Cardiac fibroblast (primary cell): Measurements from ENCODE around the gene XRRA1.

Experiments
- DNase-seq, 2 donors: peaks; one replicate each; pipeline versions ENCODE4 v3.0.0 to v3.0.0-alpha.2; 2010; ENCODE audit warnings: low read depth in 2 of 2
- H3K4me3 ChIP-seq, 2 donors: replicated peaks in 1 of 2; 1 replicate in 1 of 2; 2 replicates in 1 of 2; pipeline ENCODE4 v1.5.1; 2011; ENCODE audit warnings: low read depth in 2 of 2, low read length in 2 of 2, mild to moderate bottlenecking in 2 of 2, moderate library complexity in 1 of 2
- TF ChIP-seq, protein P1 (sequence below): IDR thresholded peaks from one replicate; pipeline ENCODE4 v1.5.1; 2011; ENCODE audit warnings: low read depth, mild to moderate bottlenecking, low read length, inconsistent platforms

Gene XRRA1

DNA sequence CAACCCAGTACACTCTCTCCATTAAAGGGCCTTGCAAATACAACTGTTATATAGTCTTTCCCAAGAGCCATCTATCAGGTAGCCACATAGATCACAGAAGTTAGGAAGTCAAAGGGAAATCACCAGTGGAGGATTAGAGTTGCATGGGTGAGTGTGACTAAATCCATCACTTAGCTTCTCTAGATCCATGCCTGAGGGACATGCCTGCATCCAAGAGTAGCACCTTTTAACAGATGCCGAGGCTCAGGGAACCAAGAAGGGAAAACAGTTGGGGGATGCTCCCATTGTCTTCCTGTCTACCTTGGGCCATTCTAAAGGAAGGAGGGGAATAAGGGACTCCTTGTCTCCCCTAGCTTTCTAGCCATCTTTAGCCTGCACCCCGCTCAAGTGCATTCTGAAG, 77.9 kb downstream of the XRRA1 start:
- TF ChIP-seq, protein P1, sequence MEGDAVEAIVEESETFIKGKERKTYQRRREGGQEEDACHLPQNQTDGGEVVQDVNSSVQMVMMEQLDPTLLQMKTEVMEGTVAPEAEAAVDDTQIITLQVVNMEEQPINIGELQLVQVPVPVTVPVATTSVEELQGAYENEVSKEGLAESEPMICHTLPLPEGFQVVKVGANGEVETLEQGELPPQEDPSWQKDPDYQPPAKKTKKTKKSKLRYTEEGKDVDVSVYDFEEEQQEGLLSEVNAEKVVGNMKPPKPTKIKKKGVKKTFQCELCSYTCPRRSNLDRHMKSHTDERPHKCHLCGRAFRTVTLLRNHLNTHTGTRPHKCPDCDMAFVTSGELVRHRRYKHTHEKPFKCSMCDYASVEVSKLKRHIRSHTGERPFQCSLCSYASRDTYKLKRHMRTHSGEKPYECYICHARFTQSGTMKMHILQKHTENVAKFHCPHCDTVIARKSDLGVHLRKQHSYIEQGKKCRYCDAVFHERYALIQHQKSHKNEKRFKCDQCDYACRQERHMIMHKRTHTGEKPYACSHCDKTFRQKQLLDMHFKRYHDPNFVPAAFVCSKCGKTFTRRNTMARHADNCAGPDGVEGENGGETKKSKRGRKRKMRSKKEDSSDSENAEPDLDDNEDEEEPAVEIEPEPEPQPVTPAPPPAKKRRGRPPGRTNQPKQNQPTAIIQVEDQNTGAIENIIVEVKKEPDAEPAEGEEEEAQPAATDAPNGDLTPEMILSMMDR = no peak
- DNase-seq = no peak
- H3K4me3 ChIP-seq = no peak overlapping the region

DNA sequence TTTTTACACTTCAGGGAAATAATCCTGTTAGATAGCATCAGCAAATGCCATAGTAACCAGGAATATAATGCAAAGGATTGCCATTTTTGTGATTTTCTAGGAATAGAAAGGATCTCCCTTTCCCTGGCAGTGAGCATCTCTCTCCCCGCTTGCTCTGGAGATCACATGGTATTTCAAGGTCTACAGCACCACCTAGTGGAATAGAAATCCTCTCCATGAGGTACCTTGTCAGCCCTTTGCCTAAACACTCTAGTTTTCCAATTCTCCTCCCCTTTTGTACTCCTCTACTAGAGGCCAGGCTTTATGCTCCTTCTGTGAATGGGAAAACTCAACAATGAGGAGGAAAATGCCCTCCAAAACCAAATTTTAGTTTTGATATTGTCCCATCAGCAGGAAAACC, 78.4 kb downstream of the XRRA1 start:
- no peak overlapping the region for H3K4me3 ChIP-seq
- TF ChIP-seq, protein P1 = peak; percentile 56
- peak; percentile 69 to 81 for DNase-seq

DNA sequence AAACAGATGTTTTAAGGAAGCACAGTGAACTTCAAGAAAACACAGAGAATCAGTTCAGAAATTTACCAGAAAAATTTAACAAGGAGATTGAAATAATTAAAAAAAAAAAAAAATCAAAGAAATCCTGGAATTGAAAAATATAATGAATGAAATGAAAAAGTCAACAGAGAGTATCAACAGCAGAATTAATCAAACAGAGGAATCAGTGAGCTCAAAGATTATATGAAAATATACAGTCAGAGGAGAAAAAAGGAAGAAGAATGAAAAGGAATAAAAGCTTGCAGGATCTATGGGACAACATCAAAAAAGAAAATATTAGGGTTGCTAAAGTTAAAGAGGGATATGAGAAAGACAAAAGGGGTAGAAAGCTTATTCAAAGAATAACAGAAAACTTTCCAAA, 82.3 kb downstream of the XRRA1 start:
- no peak overlapping the region for H3K4me3 ChIP-seq
- TF ChIP-seq, protein P1 = no peak
- DNase-seq = no peak

DNA sequence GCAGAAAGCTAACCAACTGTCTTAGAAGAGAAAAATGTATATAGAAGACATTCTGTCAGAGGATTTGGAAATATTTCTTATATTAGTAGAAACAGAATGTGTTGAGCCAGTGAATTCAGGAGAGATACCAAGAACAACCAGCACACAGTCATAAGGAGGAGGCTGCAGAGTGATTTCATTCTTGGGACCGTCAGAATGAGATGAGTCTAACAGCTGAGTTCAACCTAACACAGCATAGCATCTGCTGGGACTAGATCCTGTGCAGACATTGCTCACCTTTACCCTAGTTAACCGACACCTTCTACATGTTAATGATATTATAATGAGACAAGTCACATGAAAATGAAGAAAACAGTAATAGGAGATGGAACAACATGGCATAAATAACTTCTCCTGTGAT, 85.5 kb downstream of the XRRA1 start:
- DNase-seq = no peak
- H3K4me3 ChIP-seq = no peak overlapping the region
- TF ChIP-seq, protein P1 = no peak

DNA sequence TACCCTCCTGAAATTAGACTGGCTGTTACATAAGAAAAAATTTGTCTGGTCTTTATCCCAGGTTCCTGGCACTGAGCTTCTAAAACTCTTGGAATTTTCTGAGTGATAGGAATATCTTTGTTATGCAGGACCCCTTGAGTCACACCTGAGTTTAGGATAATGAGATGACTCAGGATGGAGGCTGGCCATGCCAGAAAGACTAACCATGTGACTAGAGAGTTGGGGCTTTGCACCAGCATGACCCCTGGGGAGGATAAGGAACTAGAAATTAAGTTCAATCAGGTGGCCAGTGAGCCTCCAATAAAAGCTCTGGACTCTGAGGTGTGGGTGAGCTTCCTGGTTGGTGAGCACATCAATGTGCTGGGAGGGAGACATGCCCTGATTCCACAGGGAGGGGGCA, 88.1 kb downstream of the XRRA1 start:
- no peak for DNase-seq
- no peak overlapping the region for H3K4me3 ChIP-seq
- TF ChIP-seq, protein P1 = no peak

DNA sequence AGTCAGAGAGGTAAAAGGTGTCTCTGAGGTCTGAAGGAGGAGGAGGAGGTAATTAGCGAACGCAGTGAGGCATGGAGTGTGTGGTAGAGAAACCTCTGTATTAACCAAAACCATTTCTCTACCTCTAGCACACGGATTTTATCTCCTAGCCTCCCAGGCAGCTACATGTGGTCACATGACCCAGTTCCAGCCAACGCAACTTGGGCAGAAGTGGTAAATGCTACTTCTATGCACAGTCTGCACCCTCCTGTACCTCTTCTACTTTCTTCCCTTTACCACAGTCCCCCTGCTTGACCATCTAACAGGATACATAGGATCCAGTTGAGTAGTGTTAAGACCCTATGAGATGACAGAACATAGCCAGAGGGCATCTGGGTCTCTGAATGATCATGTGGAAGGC, 95.7 kb downstream of the XRRA1 start:
- no peak overlapping the region for H3K4me3 ChIP-seq
- TF ChIP-seq, protein P1 = no peak
- DNase-seq = no peak
